DMS114 treated with DMSO at 0.1 percent for 48 hours (cell line): ENCODE measurements around the gene TEX14.
"Not testable (repeated sequence)": the region's sequence is repeated elsewhere in the genome, so short reads cannot be mapped to it uniquely, and the experiment has no call there.

Experiments
- DNase-seq: peaks from one replicate; lab custom pipeline; 2025; ENCODE audit not compliant: unreplicated experiment; lab: John Stamatoyannopoulos, UW

The TEX14 gene

GRCh38 chr17:58611331-58611730 lies 80.5 kb downstream of the TEX14 start:
- no peak for DNase-seq

- no peak for DNase-seq
Measured at GRCh38 chr17:58606934-58607333, 84.9 kb downstream of the TEX14 start.

- DNase-seq = no peak
Measured at GRCh38 chr17:58605986-58606385, 85.9 kb downstream of the TEX14 start.

- DNase-seq = no peak
Measured at GRCh38 chr17:58605470-58605869, 86.4 kb downstream of the TEX14 start.

GRCh38 chr17:58601976-58602375 lies 89.9 kb downstream of the TEX14 start:
- DNase-seq = no peak

- DNase-seq = no peak
Measured at GRCh38 chr17:58597371-58597770, 94.5 kb downstream of the TEX14 start.

- no peak for DNase-seq
Measured at GRCh38 chr17:58595194-58595792, 96.6 kb downstream of the TEX14 start.

- no peak for DNase-seq
Measured at GRCh38 chr17:58593123-58593522, 98.7 kb downstream of the TEX14 start.

- no peak for DNase-seq
Measured at GRCh38 chr17:58591455-58591854, 100.4 kb downstream of the TEX14 start.

GRCh38 chr17:58590377-58590776 lies 101.5 kb downstream of the TEX14 start:
- no peak for DNase-seq

- peak; percentile 36 for DNase-seq
Measured at GRCh38 chr17:58587713-58588117, 104.1 kb downstream of the TEX14 start.

- DNase-seq = no peak
Measured at GRCh38 chr17:58586009-58586644, 105.7 kb downstream of the TEX14 start.

- DNase-seq = no peak
Measured at GRCh38 chr17:58585554-58585953, 106.3 kb downstream of the TEX14 start.

GRCh38 chr17:58583486-58583885 lies 108.4 kb downstream of the TEX14 start:
- no peak for DNase-seq

- not testable (repeated sequence) for DNase-seq
Measured at GRCh38 chr17:58582718-58583117, 109.1 kb downstream of the TEX14 start.

GRCh38 chr17:58580671-58581070 lies 111.2 kb downstream of the TEX14 start:
- DNase-seq = no peak

GRCh38 chr17:58577696-58578095 lies 114.1 kb downstream of the TEX14 start:
- DNase-seq = peak; percentile 60

GRCh38 chr17:58576679-58577367 lies 115.0 kb downstream of the TEX14 start:
- no peak for DNase-seq

GRCh38 chr17:58575511-58575910 lies 116.3 kb downstream of the TEX14 start:
- no peak for DNase-seq

- DNase-seq = no peak
Measured at GRCh38 chr17:58574025-58574424, 117.8 kb downstream of the TEX14 start.

- no peak for DNase-seq
Measured at GRCh38 chr17:58572846-58573245, 119.0 kb downstream of the TEX14 start.

GRCh38 chr17:58570758-58571157 lies 121.1 kb downstream of the TEX14 start:
- DNase-seq = no peak
